HEK293 (cell line): ENCODE results near the gene DYNLT2.

ENCODE experiments used
- CTCF ChIA-PET: fragments of 350-600 bp; formaldehyde crosslinking; extraction: SDS; loops from one replicate; lab custom pipeline; 2021; ENCODE audit warnings: antibody characterized with exemption; lab: Yijun Ruan, JAX
- POLR2A ChIA-PET: fragments of 300-600 bp; formaldehyde crosslinking; extraction: SDS; loops from one replicate; lab custom pipeline; 2020; ENCODE audit warnings: antibody characterized with exemption, inconsistent platforms; lab: Yijun Ruan, JAX
- H3K27ac ChIP-seq: fragments of 200-500 bp; sonication (Bioruptor generic); 2 replicates; pipeline ENCODE4 v1.5.1; 2014; ENCODE audit warnings: low read depth, low read length, control low read depth, inconsistent platforms; ENCODE audit errors: extremely low read depth
- H3K36me3 ChIP-seq, 2 experiments: fragments of 200-500 bp in 1 of 2; sonication (Bioruptor generic) in 1 of 2; 1 replicate in 1 of 2; 2 replicates in 1 of 2; pipeline ENCODE4 v1.5.1; 2014 to 2017; ENCODE audit warnings: inconsistent platforms in 2 of 2, low read length in 2 of 2; ENCODE audit not compliant: control insufficient read depth in 2 of 2, insufficient read depth in 1 of 2
- H3K4me1 ChIP-seq: fragments of 200-500 bp; sonication (Bioruptor generic); 2 replicates; pipeline ENCODE4 v1.5.1; 2014; ENCODE audit warnings: mild to moderate bottlenecking, low read length, inconsistent platforms; ENCODE audit not compliant: control insufficient read depth, insufficient read depth
- H3K4me3 ChIP-seq: 2 replicates; pipeline ENCODE4 v1.5.1; 2011; ENCODE audit warnings: low read depth, mild to moderate bottlenecking, control low read depth, low read length, moderate library complexity
- H3K9me3 ChIP-seq: fragments of 200-500 bp; sonication (Bioruptor generic); 2 replicates; pipeline ENCODE4 v1.5.1; 2014; ENCODE audit warnings: low read depth, low read length, inconsistent platforms; ENCODE audit not compliant: control insufficient read depth, insufficient read depth
- AEBP2 ChIP-seq: fragments of 450-650 bp; formaldehyde crosslinking; IDR thresholded peaks from 2 replicates; pipeline ENCODE4 v1.5.1; 2016; ENCODE audit warnings: missing biosample characterization, missing genetic modification characterization, borderline replicate concordance
- HOXA7 ChIP-seq: sonication (generic); formaldehyde crosslinking; IDR thresholded peaks from 2 replicates; pipeline ENCODE4 v1.8.1; 2022; ENCODE audit warnings: missing genetic modification reagents, borderline replicate concordance
- IKZF3 ChIP-seq: fragments of 450-650 bp; IDR thresholded peaks from 2 replicates; pipeline ENCODE4 v1.5.0; 2018; ENCODE audit warnings: missing biosample characterization, mild to moderate bottlenecking, missing genetic modification characterization, moderate library complexity
- KLF10 ChIP-seq: fragments of 450-650 bp; IDR thresholded peaks from 2 replicates; pipeline ENCODE4 v1.5.1; 2018; ENCODE audit warnings: missing biosample characterization, mild to moderate bottlenecking, missing genetic modification characterization
- PBX3 ChIP-seq: sonication (generic); formaldehyde crosslinking; IDR thresholded peaks from 2 replicates; pipeline ENCODE4 v1.8.1; 2022; ENCODE audit warnings: mild to moderate bottlenecking, moderate library complexity, missing genetic modification reagents
- SETDB1 ChIP-seq: IDR thresholded peaks from one replicate; pipeline ENCODE4 v1.6.1; 2017; ENCODE audit warnings: mild to moderate bottlenecking, low read length, moderate library complexity, mixed read lengths; ENCODE audit not compliant: insufficient read length
- ZNF148 ChIP-seq: fragments of 450-650 bp; formaldehyde crosslinking; IDR thresholded peaks from 2 replicates; pipeline ENCODE4 v1.5.0; 2017; ENCODE audit warnings: missing biosample characterization, missing genetic modification characterization, borderline replicate concordance
- ZNF23 ChIP-seq: fragments of 450-650 bp; formaldehyde crosslinking; IDR thresholded peaks from 2 replicates; pipeline ENCODE4 v1.5.1; 2016; ENCODE audit warnings: missing biosample characterization, missing genetic modification characterization, borderline replicate concordance
- ZNF24 ChIP-seq: fragments of 450-650 bp; formaldehyde crosslinking; IDR thresholded peaks from 2 replicates; pipeline ENCODE4 v1.5.1; 2016; ENCODE audit warnings: missing biosample characterization, missing genetic modification characterization
- ZNF362 ChIP-seq: fragments of 450-650 bp; formaldehyde crosslinking; IDR thresholded peaks from 2 replicates; pipeline ENCODE4 v1.5.1; 2016; ENCODE audit warnings: missing biosample characterization, missing genetic modification characterization
- ZNF37A ChIP-seq: fragments of 450-650 bp; IDR thresholded peaks from 2 replicates; pipeline ENCODE4 v1.5.1; 2018; ENCODE audit warnings: missing biosample characterization, missing genetic modification characterization
- ZNF398 ChIP-seq: fragments of 450-650 bp; formaldehyde crosslinking; IDR thresholded peaks from 2 replicates; pipeline ENCODE4 v1.5.1; 2017; ENCODE audit warnings: missing biosample characterization, missing genetic modification characterization
- ZNF548 ChIP-seq: fragments of 450-650 bp; formaldehyde crosslinking; IDR thresholded peaks from 2 replicates; pipeline ENCODE4 v1.5.1; 2016; ENCODE audit warnings: missing biosample characterization, missing genetic modification characterization
- ZNF596 ChIP-seq: fragments of 450-650 bp; IDR thresholded peaks from 2 replicates; pipeline ENCODE4 v1.5.0; 2018; ENCODE audit warnings: missing biosample characterization, mild to moderate bottlenecking, missing genetic modification characterization, moderate library complexity
- ZNF629 ChIP-seq: fragments of 450-650 bp; formaldehyde crosslinking; IDR thresholded peaks from 2 replicates; pipeline ENCODE4 v1.5.1; 2017; ENCODE audit warnings: missing biosample characterization, missing genetic modification characterization
- ZNF837 ChIP-seq: fragments of 450-650 bp; formaldehyde crosslinking; IDR thresholded peaks from 2 replicates; pipeline ENCODE4 v1.5.1; 2016; ENCODE audit warnings: missing biosample characterization, missing genetic modification characterization
- ZSCAN30 ChIP-seq: fragments of 450-650 bp; IDR thresholded peaks from 2 replicates; pipeline ENCODE4 v1.5.1; 2018; ENCODE audit warnings: missing biosample characterization, mild to moderate bottlenecking, missing genetic modification characterization, moderate library complexity
- TF ChIP-seq, protein P1 (sequence below): fragments of 450-650 bp; formaldehyde crosslinking; IDR thresholded peaks from 2 replicates; pipeline ENCODE4 v1.5.1; 2016; ENCODE audit warnings: missing biosample characterization, missing genetic modification characterization
- TF ChIP-seq, protein P2 (sequence below): fragments of 450-650 bp; formaldehyde crosslinking; IDR thresholded peaks from 2 replicates; pipeline ENCODE4 v1.5.1; 2016; ENCODE audit warnings: missing biosample characterization, missing genetic modification characterization
- TF ChIP-seq, protein P3 (sequence below): fragments of 450-650 bp; formaldehyde crosslinking; IDR thresholded peaks from 2 replicates; pipeline ENCODE4 v1.5.1; 2016; ENCODE audit warnings: missing biosample characterization, missing genetic modification characterization

Gene DYNLT2

DNA sequence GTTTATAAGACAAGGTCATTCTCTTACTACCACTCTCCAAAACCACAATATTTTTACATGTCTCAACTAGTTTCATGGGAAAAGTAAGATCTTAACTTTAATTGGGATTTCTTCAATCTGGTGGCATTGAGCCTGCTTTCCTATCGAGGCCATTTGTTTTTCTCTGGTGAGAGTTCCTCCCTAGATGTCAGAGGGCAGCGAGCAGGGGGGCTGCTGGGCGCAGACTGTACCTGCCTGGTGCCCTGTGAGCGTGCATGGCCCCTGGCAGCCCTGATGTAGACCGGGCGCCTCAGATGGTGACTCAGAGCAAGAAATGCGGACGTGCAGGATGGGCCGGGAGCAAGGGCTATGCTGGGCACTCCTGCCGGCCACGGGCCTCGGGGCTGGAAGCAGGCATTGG is 27.3 kb upstream of the DYNLT2 start:
- Histone ChIP-seq H3K9me3 (no peaks in the 10 kb centered on the region), H3K27ac (no peak overlapping the region), H3K4me1 (peaks cover 2% of the 10 kb centered on the region; the same call in 1 of the 2 replicates), H3K4me3 (no peak overlapping the region), H3K36me3 (peaks cover 3 to 70% of the 10 kb centered on the region in 2 experiments; a peak in 2 of 3 replicates)
- ChIA-PET CTCF (interaction anchor here (0.7 kb wide), 1 partner anchor 53 kb away, joined by 3 read pairs; no protein-coding TSS in a partner anchor), POLR2A (no interaction called here)
- TF ChIP-seq SETDB1 (no peak), ZNF629 (tag by site-specific recombination) (no peak), ZNF548 (no peak), ZNF398 (tag by site-specific recombination) (no peak), ZNF837 (no peak), ZNF37A (tag by site-specific recombination) (no peak), ZSCAN30 (tag by site-specific recombination) (no peak), IKZF3 (no peak), HOXA7 (no peak)
- TF ChIP-seq, protein P1, sequence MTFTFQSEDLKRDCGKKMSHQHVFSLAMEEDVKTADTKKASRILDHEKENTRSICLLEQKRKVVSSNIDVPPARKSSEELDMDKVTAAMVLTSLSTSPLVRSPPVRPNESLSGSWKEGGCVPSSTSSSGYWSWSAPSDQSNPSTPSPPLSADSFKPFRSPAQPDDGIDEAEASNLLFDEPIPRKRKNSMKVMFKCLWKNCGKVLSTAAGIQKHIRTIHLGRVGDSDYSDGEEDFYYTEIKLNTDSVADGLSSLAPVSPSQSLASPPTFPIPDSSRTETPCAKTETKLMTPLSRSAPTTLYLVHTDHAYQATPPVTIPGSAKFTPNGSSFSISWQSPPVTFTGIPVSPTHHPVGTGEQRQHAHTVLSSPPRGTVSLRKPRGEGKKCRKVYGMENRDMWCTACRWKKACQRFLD (tag by site-specific recombination), result no peak

DNA sequence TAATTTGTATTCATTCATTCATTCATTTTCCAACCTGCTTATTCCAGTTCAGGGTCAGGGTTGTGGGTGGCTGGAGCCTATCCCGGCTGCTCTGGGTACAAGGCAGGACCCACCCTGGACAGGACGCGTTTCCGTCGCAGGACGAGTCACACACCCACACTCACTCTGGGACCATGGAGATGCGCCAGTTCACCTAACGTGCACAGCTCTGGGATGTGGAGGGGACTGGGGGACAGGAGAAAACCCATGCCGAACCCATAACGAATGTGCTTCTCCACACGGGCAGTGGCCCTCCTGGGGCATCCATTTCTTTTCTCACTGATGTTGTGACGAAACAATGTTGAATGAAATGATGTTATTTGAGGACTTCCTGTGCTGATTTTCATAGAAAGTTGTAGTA is 26.5 kb upstream of the DYNLT2 start:
- Histone ChIP-seq H3K4me3 (no peak overlapping the region), H3K36me3 (peaks cover 3 to 68% of the 10 kb centered on the region in 2 experiments; a peak in 2 of 3 replicates), H3K27ac (no peak overlapping the region), H3K9me3 (no peaks in the 10 kb centered on the region), H3K4me1 (peaks cover 2% of the 10 kb centered on the region; the same call in 1 of the 2 replicates)
- ChIA-PET CTCF (interaction anchor here (1.2 kb wide), 1 partner anchor 54 kb away, joined by 4 read pairs; no protein-coding TSS in a partner anchor), POLR2A (interaction anchor here (0.6 kb wide), 1 partner anchor 42 kb away, joined by 5 read pairs; no protein-coding TSS in a partner anchor)
- TF ChIP-seq ZNF24 (tag by site-specific recombination) (no peak), ZNF23 (tag by site-specific recombination) (no peak), ZNF596 (tag by site-specific recombination) (no peak), PBX3 (CRISPR knock-in tag) (no peak), AEBP2 (tag by site-specific recombination) (no peak), ZNF148 (tag by site-specific recombination) (no peak), ZNF362 (no peak), KLF10 (tag by site-specific recombination) (no peak)
- TF ChIP-seq, protein P2, sequence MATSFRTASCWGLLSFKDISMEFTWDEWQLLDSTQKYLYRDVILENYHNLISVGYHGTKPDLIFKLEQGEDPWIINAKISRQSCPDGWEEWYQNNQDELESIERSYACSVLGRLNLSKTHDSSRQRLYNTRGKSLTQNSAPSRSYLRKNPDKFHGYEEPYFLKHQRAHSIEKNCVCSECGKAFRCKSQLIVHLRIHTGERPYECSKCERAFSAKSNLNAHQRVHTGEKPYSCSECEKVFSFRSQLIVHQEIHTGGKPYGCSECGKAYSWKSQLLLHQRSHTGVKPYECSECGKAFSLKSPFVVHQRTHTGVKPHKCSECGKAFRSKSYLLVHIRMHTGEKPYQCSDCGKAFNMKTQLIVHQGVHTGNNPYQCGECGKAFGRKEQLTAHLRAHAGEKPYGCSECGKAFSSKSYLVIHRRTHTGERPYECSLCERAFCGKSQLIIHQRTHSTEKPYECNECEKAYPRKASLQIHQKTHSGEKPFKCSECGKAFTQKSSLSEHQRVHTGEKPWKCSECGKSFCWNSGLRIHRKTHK (tag by site-specific recombination), result no peak
- TF ChIP-seq, protein P3, sequence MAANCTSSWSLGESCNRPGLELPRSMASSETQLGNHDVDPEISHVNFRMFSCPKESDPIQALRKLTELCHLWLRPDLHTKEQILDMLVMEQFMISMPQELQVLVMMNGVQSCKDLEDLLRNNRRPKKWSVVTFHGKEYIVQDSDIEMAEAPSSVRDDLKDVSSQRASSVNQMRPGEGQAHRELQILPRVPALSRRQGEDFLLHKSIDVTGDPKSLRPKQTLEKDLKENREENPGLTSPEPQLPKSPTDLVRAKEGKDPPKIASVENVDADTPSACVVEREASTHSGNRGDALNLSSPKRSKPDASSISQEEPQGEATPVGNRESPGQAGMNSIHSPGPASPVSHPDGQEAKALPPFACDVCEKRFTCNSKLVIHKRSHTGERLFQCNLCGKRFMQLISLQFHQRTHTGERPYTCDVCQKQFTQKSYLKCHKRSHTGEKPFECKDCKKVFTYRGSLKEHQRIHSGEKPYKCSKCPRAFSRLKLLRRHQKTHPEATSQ (tag by site-specific recombination), result no peak
